ENCODE data around the gene RPL18. TPM values are rescaled to one million over a fixed set of nuclear protein-coding genes. Genes with fewer than 3 reads are reported as not detected.
A peak's percentile ranks its signal among the peaks of the same experiment; 100 is the strongest.

Gene RPL18
- total and polyA plus RNA-seq, 9 of the 15 experiments (the other 6 are each of a cell fraction or from before 2014, with no cell fraction given): 312 to 2,635 (median 1,653) TPM

DNA sequence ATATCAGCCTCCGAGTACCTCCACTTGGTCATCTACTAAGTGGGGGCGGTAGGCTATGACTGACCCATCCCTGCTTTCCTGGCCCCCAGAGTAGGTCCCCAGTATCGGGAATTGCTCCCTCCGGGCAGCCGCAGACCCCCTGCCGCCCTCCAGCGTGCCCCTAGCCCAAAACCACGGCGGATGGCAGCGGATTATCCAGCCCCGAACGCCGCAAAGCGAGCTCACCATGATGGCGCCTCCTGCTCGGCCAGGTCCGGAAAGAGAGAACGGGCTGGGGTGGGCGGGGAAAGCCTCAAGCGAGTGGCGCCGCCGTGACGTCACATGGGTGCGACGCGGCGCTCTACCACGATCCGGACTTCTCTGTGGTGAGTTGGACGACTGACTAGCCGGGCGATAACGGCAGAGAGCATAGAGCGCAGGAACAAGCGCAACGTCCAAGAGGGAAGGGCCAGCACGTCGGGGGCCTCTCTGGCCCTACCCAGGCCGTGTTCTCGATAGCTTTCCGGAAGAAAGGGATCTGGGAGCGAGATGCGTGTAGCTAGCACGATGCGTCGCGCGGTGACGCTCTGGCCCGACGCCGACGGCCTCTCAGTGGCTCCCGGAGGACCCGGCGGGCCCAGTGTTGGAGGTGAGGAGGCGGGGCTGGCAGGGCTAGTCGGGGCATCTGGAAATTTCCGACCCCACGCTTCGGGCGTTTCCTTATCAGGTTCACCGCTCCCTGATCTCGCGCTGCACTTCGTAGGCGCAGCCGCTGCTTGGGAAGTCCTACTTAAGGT is at the start of gene RPL18, which contains the start of gene SPHK2 (continued):
- TF ChIP-seq NFIC (IDR thresholded peaks at IDR 0.05): peak; percentile 58
- no peak for TF ChIP-seq STAG1 (CRISPR knock-in tag; IDR thresholded peaks at IDR 0.05; ENCODE audit: borderline replicate concordance)
- no peak for TF ChIP-seq ZNF347 (CRISPR knock-in tag; IDR thresholded peaks at IDR 0.05; ENCODE audit: low read depth)
- TF ChIP-seq NR3C1 (CRISPR knock-in tag; IDR thresholded peaks at IDR 0.05): no peak
- TF ChIP-seq, protein P1, sequence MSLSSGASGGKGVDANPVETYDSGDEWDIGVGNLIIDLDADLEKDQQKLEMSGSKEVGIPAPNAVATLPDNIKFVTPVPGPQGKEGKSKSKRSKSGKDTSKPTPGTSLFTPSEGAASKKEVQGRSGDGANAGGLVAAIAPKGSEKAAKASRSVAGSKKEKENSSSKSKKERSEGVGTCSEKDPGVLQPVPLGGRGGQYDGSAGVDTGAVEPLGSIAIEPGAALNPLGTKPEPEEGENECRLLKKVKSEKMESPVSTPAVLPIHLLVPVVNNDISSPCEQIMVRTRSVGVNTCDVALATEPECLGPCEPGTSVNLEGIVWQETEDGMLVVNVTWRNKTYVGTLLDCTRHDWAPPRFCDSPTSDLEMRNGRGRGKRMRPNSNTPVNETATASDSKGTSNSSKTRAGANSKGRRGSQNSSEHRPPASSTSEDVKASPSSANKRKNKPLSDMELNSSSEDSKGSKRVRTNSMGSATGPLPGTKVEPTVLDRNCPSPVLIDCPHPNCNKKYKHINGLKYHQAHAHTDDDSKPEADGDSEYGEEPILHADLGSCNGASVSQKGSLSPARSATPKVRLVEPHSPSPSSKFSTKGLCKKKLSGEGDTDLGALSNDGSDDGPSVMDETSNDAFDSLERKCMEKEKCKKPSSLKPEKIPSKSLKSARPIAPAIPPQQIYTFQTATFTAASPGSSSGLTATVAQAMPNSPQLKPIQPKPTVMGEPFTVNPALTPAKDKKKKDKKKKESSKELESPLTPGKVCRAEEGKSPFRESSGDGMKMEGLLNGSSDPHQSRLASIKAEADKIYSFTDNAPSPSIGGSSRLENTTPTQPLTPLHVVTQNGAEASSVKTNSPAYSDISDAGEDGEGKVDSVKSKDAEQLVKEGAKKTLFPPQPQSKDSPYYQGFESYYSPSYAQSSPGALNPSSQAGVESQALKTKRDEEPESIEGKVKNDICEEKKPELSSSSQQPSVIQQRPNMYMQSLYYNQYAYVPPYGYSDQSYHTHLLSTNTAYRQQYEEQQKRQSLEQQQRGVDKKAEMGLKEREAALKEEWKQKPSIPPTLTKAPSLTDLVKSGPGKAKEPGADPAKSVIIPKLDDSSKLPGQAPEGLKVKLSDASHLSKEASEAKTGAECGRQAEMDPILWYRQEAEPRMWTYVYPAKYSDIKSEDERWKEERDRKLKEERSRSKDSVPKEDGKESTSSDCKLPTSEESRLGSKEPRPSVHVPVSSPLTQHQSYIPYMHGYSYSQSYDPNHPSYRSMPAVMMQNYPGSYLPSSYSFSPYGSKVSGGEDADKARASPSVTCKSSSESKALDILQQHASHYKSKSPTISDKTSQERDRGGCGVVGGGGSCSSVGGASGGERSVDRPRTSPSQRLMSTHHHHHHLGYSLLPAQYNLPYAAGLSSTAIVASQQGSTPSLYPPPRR (CRISPR knock-in tag; IDR thresholded peaks at IDR 0.05; ENCODE audit: borderline replicate concordance): no peak; the same call in 1 of the 2 replicates
- no peak; a peak in 2 of 4 replicates for TF ChIP-seq CSDE1 (IDR thresholded peaks at IDR 0.05)
- no peak; the same call in 1 of the 2 replicates for TF ChIP-seq MED1 (CRISPR knock-in tag; IDR thresholded peaks at IDR 0.05; ENCODE audit: borderline replicate concordance)
- TF ChIP-seq RFX5 (IDR thresholded peaks at IDR 0.05; ENCODE audit: low read depth, low read length): peak; percentile 86
- TF ChIP-seq ZNF324 (CRISPR knock-in tag; IDR thresholded peaks at IDR 0.05): no peak
- TF ChIP-seq MCM5 (IDR thresholded peaks at IDR 0.05; ENCODE audit: low read depth): no peak
- no peak for TF ChIP-seq BDP1 (IDR thresholded peaks at IDR 0.05; ENCODE audit: insufficient read depth, insufficient read length)
- peak; percentile 28; the same call in 1 of the 2 replicates for TF ChIP-seq XRCC5 (IDR thresholded peaks at IDR 0.05; ENCODE audit: low read depth, low read length)
- TF ChIP-seq, protein P2, sequence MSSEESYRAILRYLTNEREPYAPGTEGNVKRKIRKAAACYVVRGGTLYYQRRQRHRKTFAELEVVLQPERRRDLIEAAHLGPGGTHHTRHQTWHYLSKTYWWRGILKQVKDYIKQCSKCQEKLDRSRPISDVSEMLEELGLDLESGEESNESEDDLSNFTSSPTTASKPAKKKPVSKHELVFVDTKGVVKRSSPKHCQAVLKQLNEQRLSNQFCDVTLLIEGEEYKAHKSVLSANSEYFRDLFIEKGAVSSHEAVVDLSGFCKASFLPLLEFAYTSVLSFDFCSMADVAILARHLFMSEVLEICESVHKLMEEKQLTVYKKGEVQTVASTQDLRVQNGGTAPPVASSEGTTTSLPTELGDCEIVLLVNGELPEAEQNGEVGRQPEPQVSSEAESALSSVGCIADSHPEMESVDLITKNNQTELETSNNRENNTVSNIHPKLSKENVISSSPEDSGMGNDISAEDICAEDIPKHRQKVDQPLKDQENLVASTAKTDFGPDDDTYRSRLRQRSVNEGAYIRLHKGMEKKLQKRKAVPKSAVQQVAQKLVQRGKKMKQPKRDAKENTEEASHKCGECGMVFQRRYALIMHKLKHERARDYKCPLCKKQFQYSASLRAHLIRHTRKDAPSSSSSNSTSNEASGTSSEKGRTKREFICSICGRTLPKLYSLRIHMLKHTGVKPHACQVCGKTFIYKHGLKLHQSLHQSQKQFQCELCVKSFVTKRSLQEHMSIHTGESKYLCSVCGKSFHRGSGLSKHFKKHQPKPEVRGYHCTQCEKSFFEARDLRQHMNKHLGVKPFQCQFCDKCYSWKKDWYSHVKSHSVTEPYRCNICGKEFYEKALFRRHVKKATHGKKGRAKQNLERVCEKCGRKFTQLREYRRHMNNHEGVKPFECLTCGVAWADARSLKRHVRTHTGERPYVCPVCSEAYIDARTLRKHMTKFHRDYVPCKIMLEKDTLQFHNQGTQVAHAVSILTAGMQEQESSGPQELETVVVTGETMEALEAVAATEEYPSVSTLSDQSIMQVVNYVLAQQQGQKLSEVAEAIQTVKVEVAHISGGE (CRISPR knock-in tag; IDR thresholded peaks at IDR 0.05): peak in 1 of 3 experiments; percentile 71; a peak in 2 of 6 replicates
- TF ChIP-seq BCOR (IDR thresholded peaks at IDR 0.05): no peak
- TF ChIP-seq SMAD4 (CRISPR knock-in tag; conservative IDR thresholded peaks at IDR 0.05): peak; percentile 83
- peak; percentile 83 for TF ChIP-seq SOX6 (IDR thresholded peaks at IDR 0.05)
- TF ChIP-seq KLF10 (CRISPR knock-in tag; IDR thresholded peaks at IDR 0.05): no peak
- peak; percentile 99 for TF ChIP-seq TAF7 (tag; IDR thresholded peaks at IDR 0.05)
- no peak for TF ChIP-seq TFAM (CRISPR knock-in tag; conservative IDR thresholded peaks at IDR 0.05)
- no peak for TF ChIP-seq BRCA1 (IDR thresholded peaks at IDR 0.05)
- no peak for TF ChIP-seq BRCA1 (CRISPR knock-in tag; IDR thresholded peaks at IDR 0.05)
- 0 out of 2 replicates have a peak, but pooled peaks have one; percentile 55 for TF ChIP-seq MEF2A (IDR thresholded peaks at IDR 0.05; ENCODE audit: control insufficient read depth, low read depth, low read length)

Measured in K562 (cell line).